ENCODE data around the gene STUB1.

The STUB1 gene

GRCh38 chr16:705431-706188 lies 25.4 kb downstream of the STUB1 start, which contains the start of gene FBXL16:
FBXL16 (minus strand) TSS chr16:705801; CDS start chr16:697405, 8,396 bp downstream.
- no peaks in the 10 kb centered on the region for H3K79me2 ChIP-seq (ENCODE audit: insufficient read depth, low read length)
- H2AFZ ChIP-seq (ENCODE audit: low read depth, low read length), result no peak within 1 kb of the TSS
- H3K27ac ChIP-seq (ENCODE audit: low read length), result no peak within 1 kb of the TSS
- no peak within 1 kb of the TSS for H3K4me3 ChIP-seq (ENCODE audit: low read depth in 1 of 2, low read length in 2 of 2)
- H3K9ac ChIP-seq (ENCODE audit: low read depth, low read length), result no peak within 1 kb of the TSS
- H4K20me1 ChIP-seq (ENCODE audit: insufficient read depth, low read length), result peaks cover 5% of the 10 kb centered on the region
- no peak within 1 kb of the TSS for H3K4me2 ChIP-seq (ENCODE audit: insufficient read depth, low read length)
- H3K27me3 ChIP-seq (ENCODE audit: insufficient read depth, low read length, poor library complexity), result no peaks in the 10 kb centered on the region
- no peak for TF ChIP-seq CTCF (IDR thresholded peaks at IDR 0.05; ENCODE audit: borderline replicate concordance, extremely low read depth, low read length, poor library complexity, severe bottlenecking)
- no peak for TF ChIP-seq EZH2 (IDR thresholded peaks at IDR 0.05; ENCODE audit: borderline replicate concordance, low read depth, low read length, severe bottlenecking)
- H3K36me3 ChIP-seq (ENCODE audit: insufficient read depth, low read length), result no peaks in the 10 kb centered on the region
- DNase-seq (no peak), ATAC-seq (ENCODE audit: insufficient read depth, low read depth) (no peak)
- no peaks in the 10 kb centered on the region for H3K4me1 ChIP-seq (ENCODE audit: insufficient read depth, low read length)
- H3K9me3 ChIP-seq (ENCODE audit: insufficient read depth, low read length, severe bottlenecking), result no peaks in the 10 kb centered on the region

GRCh38 chr16:706189-707061 lies 26.2 kb downstream of the STUB1 start:
- no peak overlapping the region for H3K4me2 ChIP-seq (ENCODE audit: insufficient read depth, low read length)

GRCh38 chr16:707062-707538 lies 26.9 kb downstream of the STUB1 start:
- peaks cover 11% of the 10 kb centered on the region for H4K20me1 ChIP-seq (ENCODE audit: insufficient read depth, low read length)
- no peaks in the 10 kb centered on the region for H3K79me2 ChIP-seq (ENCODE audit: insufficient read depth, low read length)
- H2AFZ ChIP-seq (ENCODE audit: low read depth, low read length), result no peak overlapping the region
- H3K27ac ChIP-seq (ENCODE audit: low read length), result no peak overlapping the region
- H3K4me2 ChIP-seq (ENCODE audit: insufficient read depth, low read length), result no peak overlapping the region
- H3K9me3 ChIP-seq (ENCODE audit: insufficient read depth, low read length, severe bottlenecking), result no peaks in the 10 kb centered on the region
- TF ChIP-seq CTCF (IDR thresholded peaks at IDR 0.05; ENCODE audit: borderline replicate concordance, extremely low read depth, low read length, poor library complexity, severe bottlenecking), result no peak
- TF ChIP-seq EZH2 (IDR thresholded peaks at IDR 0.05; ENCODE audit: borderline replicate concordance, low read depth, low read length, severe bottlenecking), result no peak
- no peaks in the 10 kb centered on the region for H3K36me3 ChIP-seq (ENCODE audit: insufficient read depth, low read length)
- no peaks in the 10 kb centered on the region for H3K27me3 ChIP-seq (ENCODE audit: insufficient read depth, low read length, poor library complexity)
- ATAC-seq (ENCODE audit: insufficient read depth, low read depth) (no peak), DNase-seq (no peak)
- H3K4me1 ChIP-seq (ENCODE audit: insufficient read depth, low read length), result peaks cover 4% of the 10 kb centered on the region; the same call in 1 of the 2 replicates
- no peak overlapping the region for H3K9ac ChIP-seq (ENCODE audit: low read depth, low read length)
- no peak overlapping the region for H3K4me3 ChIP-seq (ENCODE audit: low read depth in 1 of 2, low read length in 2 of 2)

More at GRCh38 chr16:706189-707061, 26.2 kb downstream of the STUB1 start:
- Histone ChIP-seq H3K4me1 (ENCODE audit: insufficient read depth, low read length) (0 out of 2 replicates have a peak, but pooled peaks cover under 1% of the 10 kb centered on the region), H3K36me3 (ENCODE audit: insufficient read depth, low read length) (no peaks in the 10 kb centered on the region), H3K9me3 (ENCODE audit: insufficient read depth, low read length, severe bottlenecking) (no peaks in the 10 kb centered on the region), H3K27ac (ENCODE audit: low read length) (no peak overlapping the region), H3K4me3 (ENCODE audit: low read depth in 1 of 2, low read length in 2 of 2) (no peak overlapping the region), H3K27me3 (ENCODE audit: insufficient read depth, low read length, poor library complexity) (no peaks in the 10 kb centered on the region), H2AFZ (ENCODE audit: low read depth, low read length) (no peak overlapping the region), H4K20me1 (ENCODE audit: insufficient read depth, low read length) (peaks cover 9% of the 10 kb centered on the region), H3K9ac (ENCODE audit: low read depth, low read length) (no peak overlapping the region), H3K79me2 (ENCODE audit: insufficient read depth, low read length) (no peaks in the 10 kb centered on the region)
- DNase-seq (no peak), ATAC-seq (ENCODE audit: insufficient read depth, low read depth) (no peak)
- TF ChIP-seq EZH2 (IDR thresholded peaks at IDR 0.05; ENCODE audit: borderline replicate concordance, low read depth, low read length, severe bottlenecking) (no peak), CTCF (IDR thresholded peaks at IDR 0.05; ENCODE audit: borderline replicate concordance, extremely low read depth, low read length, poor library complexity, severe bottlenecking) (no peak)

Data from DND-41 (cell line).